K562 (cell line): Measurements from ENCODE around the gene WDR1. TPM values are rescaled to one million over a fixed set of nuclear protein-coding genes. Genes with fewer than 3 reads are reported as not detected.

Source experiments
- ARID2 ChIP-seq: fragments of 450-650 bp; IDR thresholded peaks from 2 replicates; pipeline ENCODE4 v1.6.1; 2017; ENCODE audit warnings: antibody characterized with exemption, mild to moderate bottlenecking
- ETV1 ChIP-seq: fragments of 450-650 bp; conservative IDR thresholded peaks from 2 replicates; pipeline ENCODE4 v1.6.1; 2016; ENCODE audit warnings: missing genetic modification characterization, control low read depth, low read depth, missing compliant biosample characterization
- KLF16 ChIP-seq: IDR thresholded peaks from 2 replicates; pipeline ENCODE4 v1.6.1; 2016; ENCODE audit warnings: antibody characterized with exemption
- MAZ ChIP-seq, 2 experiments: fragments of 450-650 bp in 1 of 2; sonication (generic) in 1 of 2; formaldehyde crosslinking; IDR thresholded peaks in 1 of 2; conservative IDR thresholded peaks in 1 of 2; 2 replicates each; pipeline versions ENCODE4 v1.4.0 to v1.5.0; 2020; ENCODE audit warnings: mild to moderate bottlenecking in 1 of 2, missing genetic modification reagents in 1 of 2
- RAD51 ChIP-seq: fragments of 450-650 bp; IDR thresholded peaks from 2 replicates; pipeline ENCODE4 v1.7.1; 2016; ENCODE audit warnings: low read depth, mild to moderate bottlenecking, borderline replicate concordance
- SPI1 ChIP-seq: IDR thresholded peaks from 2 replicates; pipeline ENCODE4 v1.6.1; 2011; ENCODE audit warnings: low read depth, low read length, control low read depth, borderline replicate concordance
- SRSF1 ChIP-seq: fragments of 200-400 bp; formaldehyde crosslinking; IDR thresholded peaks from 2 replicates; pipeline ENCODE4 v1.6.1; 2017; ENCODE audit warnings: mild to moderate bottlenecking, low read depth, low read length, moderate library complexity
- STAG1 ChIP-seq: sonication (generic); formaldehyde crosslinking; IDR thresholded peaks from 2 replicates; pipeline ENCODE4 v1.5.0; 2020; ENCODE audit warnings: missing genetic modification reagents, borderline replicate concordance
- TEAD1 ChIP-seq, 2 experiments: fragments of 450-650 bp in 1 of 2; sonication (generic) in 1 of 2; formaldehyde crosslinking; IDR thresholded peaks; 2 replicates each; pipeline versions ENCODE4 v1.4.0 to v1.8.0; 2020 to 2022; ENCODE audit warnings: mild to moderate bottlenecking in 2 of 2, missing genetic modification reagents in 1 of 2
- XRCC5 ChIP-seq: fragments of 200-400 bp; formaldehyde crosslinking; IDR thresholded peaks from 2 replicates; pipeline ENCODE4 v1.6.1; 2017; ENCODE audit warnings: low read depth, mild to moderate bottlenecking, low read length
- ZNF146 ChIP-seq: IDR thresholded peaks from one replicate; pipeline ENCODE4 v1.6.1; 2018; ENCODE audit warnings: missing compliant biosample characterization; ENCODE audit not compliant: unreplicated experiment
- ZNF24 ChIP-seq: fragments of 450-650 bp; IDR thresholded peaks from 2 replicates; pipeline ENCODE4 v1.6.1; 2016
- polyA plus RNA-seq, 8 experiments: library from polyadenylated mRNA; depleted of rRNA in 4 of 8; stranded (reverse) in 5 of 8; unstranded in 3 of 8; fragments of >200 nt; fragmentation: Nextera tagmentation in 2 of 8; fragmentation: Illumina TruSeq in 1 of 8; extraction: Ambion mirVana in 2 of 8; extraction: Trizol in 1 of 8; gene quantifications; 2 replicates each; pipeline versions ENCODE4 v1.2.1 to v1.2.3, GENCODE V29; 2011 to 2014; ENCODE audit warnings: inconsistent platforms in 1 of 8, missing spikeins in 1 of 8
- total RNA-seq, 7 experiments: library from RNA; depleted of rRNA in 6 of 7; stranded (reverse); fragments of >200 nt in 6 of 7; fragmentation: Illumina TruSeq in 2 of 7; extraction: Trizol in 2 of 7; gene quantifications; 2 replicates each; pipeline versions ENCODE4 v1.2.1 to v1.2.3, GENCODE V29; 2011 to 2021; ENCODE audit warnings: low replicate concordance in 1 of 7
- TF ChIP-seq, protein P1 (sequence below): sonication (generic); formaldehyde crosslinking; IDR thresholded peaks from 2 replicates; pipeline ENCODE4 v1.8.1; 2023; ENCODE audit warnings: mild to moderate bottlenecking, missing genetic modification reagents
- TF ChIP-seq, protein P2 (sequence below): sonication (generic); formaldehyde crosslinking; IDR thresholded peaks from 2 replicates; pipeline ENCODE4 v1.8.0; 2022; ENCODE audit warnings: mild to moderate bottlenecking, low read depth, missing genetic modification reagents
- TF ChIP-seq, protein P3 (sequence below): fragments of 250-450 bp; sonication (Bioruptor Pico); IDR thresholded peaks from 2 replicates; pipeline ENCODE4 v1.8.0; 2022; ENCODE audit warnings: moderate library complexity, mild to moderate bottlenecking, inconsistent platforms
- TF ChIP-seq, protein P4 (sequence below), 3 experiments: IDR thresholded peaks in 2 of 3; conservative IDR thresholded peaks in 1 of 3; 2 replicates each; pipeline ENCODE4 v1.5.1; 2011 to 2012; ENCODE audit warnings: low read length in 3 of 3, mild to moderate bottlenecking in 3 of 3, control low read depth in 2 of 3, improper control_type of control experiment in 1 of 3, inconsistent platforms in 1 of 3, low read depth in 1 of 3, mixed read lengths in 1 of 3, moderate library complexity in 1 of 3; ENCODE audit not compliant: insufficient read depth in 2 of 3

The WDR1 gene
- total and polyA plus RNA-seq, 9 of the 15 experiments (the other 6 are each of a cell fraction or from before 2014, with no cell fraction given) = 16.1 to 213 (median 125) TPM

DNA sequence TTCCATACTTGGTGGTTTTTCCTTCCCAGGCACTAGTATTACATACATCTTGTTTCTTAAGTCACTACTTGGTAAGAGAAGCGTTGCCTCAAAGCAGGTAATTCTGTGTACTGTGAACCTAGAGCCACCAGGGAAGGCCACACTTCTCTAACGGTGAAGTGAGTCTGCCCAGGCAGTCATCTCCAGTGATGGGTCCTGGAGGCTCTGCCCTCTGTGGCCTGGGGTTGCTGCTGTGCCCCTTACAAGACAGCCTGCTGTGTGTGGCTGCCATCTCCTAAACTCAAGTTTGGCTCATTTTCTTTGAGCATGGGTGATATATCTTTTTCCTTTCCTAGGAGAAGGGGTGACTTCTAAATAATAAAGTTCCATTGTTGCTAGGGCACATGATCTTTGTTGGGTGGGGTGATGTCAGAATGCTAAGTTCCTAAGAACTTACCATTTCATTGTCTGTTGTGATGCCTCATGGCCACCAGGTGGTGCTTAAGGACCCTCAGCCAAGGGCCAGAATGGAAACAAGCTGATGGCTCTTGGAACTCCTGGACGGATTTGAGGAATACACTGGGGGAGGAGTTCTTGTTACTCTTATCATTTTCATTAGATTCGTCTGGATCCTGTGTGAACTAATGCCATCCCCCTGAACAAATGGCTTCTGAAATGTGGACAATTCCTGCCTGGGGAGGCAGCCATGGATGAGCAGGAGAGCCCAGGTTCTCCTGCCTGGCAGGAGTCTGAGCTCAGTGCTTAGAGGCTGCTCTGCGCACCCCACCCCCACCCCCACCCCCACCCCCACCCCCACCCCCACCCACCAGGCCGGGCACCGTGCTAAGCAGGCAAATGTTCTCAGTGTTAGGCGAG is 41.1 kb upstream of the WDR1 start (continued):
- TF ChIP-seq STAG1 (peak; percentile 95), TEAD1 (CRISPR knock-in tag; IDR thresholded peaks at IDR 0.05) (no peak), MAZ (CRISPR knock-in tag; conservative IDR thresholded peaks at IDR 0.05 in 1 of 2, IDR thresholded peaks at IDR 0.05 in 1 of 2) (0 out of 4 replicates have a peak, but pooled peaks of 1 of the 2 experiments have one; percentile 31), XRCC5 (0 out of 2 replicates have a peak, but pooled peaks have one; percentile 28), KLF16 (0 out of 2 replicates have a peak, but pooled peaks have one; percentile 7), ZNF24 (peak; percentile 35; the same call in 1 of the 2 replicates), SRSF1 (no peak), ZNF146 (no peak), RAD51 (peak; percentile 21; the same call in 1 of the 2 replicates), SPI1 (no peak), ETV1 (tag) (no peak), ARID2 (peak; percentile 89)
- TF ChIP-seq, protein P1, sequence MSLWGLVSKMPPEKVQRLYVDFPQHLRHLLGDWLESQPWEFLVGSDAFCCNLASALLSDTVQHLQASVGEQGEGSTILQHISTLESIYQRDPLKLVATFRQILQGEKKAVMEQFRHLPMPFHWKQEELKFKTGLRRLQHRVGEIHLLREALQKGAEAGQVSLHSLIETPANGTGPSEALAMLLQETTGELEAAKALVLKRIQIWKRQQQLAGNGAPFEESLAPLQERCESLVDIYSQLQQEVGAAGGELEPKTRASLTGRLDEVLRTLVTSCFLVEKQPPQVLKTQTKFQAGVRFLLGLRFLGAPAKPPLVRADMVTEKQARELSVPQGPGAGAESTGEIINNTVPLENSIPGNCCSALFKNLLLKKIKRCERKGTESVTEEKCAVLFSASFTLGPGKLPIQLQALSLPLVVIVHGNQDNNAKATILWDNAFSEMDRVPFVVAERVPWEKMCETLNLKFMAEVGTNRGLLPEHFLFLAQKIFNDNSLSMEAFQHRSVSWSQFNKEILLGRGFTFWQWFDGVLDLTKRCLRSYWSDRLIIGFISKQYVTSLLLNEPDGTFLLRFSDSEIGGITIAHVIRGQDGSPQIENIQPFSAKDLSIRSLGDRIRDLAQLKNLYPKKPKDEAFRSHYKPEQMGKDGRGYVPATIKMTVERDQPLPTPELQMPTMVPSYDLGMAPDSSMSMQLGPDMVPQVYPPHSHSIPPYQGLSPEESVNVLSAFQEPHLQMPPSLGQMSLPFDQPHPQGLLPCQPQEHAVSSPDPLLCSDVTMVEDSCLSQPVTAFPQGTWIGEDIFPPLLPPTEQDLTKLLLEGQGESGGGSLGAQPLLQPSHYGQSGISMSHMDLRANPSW (CRISPR knock-in tag) = no peak
- TF ChIP-seq, protein P2, sequence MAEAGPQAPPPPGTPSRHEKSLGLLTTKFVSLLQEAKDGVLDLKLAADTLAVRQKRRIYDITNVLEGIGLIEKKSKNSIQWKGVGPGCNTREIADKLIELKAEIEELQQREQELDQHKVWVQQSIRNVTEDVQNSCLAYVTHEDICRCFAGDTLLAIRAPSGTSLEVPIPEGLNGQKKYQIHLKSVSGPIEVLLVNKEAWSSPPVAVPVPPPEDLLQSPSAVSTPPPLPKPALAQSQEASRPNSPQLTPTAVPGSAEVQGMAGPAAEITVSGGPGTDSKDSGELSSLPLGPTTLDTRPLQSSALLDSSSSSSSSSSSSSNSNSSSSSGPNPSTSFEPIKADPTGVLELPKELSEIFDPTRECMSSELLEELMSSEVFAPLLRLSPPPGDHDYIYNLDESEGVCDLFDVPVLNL (CRISPR knock-in tag) = no peak
- TF ChIP-seq, protein P3, sequence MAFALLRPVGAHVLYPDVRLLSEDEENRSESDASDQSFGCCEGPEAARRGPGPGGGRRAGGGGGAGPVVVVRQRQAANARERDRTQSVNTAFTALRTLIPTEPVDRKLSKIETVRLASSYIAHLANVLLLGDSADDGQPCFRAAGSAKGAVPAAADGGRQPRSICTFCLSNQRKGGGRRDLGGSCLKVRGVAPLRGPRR = no peak
- TF ChIP-seq, protein P4, sequence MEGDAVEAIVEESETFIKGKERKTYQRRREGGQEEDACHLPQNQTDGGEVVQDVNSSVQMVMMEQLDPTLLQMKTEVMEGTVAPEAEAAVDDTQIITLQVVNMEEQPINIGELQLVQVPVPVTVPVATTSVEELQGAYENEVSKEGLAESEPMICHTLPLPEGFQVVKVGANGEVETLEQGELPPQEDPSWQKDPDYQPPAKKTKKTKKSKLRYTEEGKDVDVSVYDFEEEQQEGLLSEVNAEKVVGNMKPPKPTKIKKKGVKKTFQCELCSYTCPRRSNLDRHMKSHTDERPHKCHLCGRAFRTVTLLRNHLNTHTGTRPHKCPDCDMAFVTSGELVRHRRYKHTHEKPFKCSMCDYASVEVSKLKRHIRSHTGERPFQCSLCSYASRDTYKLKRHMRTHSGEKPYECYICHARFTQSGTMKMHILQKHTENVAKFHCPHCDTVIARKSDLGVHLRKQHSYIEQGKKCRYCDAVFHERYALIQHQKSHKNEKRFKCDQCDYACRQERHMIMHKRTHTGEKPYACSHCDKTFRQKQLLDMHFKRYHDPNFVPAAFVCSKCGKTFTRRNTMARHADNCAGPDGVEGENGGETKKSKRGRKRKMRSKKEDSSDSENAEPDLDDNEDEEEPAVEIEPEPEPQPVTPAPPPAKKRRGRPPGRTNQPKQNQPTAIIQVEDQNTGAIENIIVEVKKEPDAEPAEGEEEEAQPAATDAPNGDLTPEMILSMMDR (IDR thresholded peaks at IDR 0.05 in 2 of 3, conservative IDR thresholded peaks at IDR 0.05 in 1 of 3; ENCODE audit: insufficient read depth in 2 of 3, low read depth in 1 of 3, low read length in 3 of 3) = peak; percentile 87 to 94 (median 92)
